Cerebellar cortex (tissue), 1 donor: ENCODE results near the gene POLE3.
"Not testable (repeated sequence)": the region's sequence is repeated elsewhere in the genome, so short reads cannot be mapped to it uniquely, and the experiment has no call there.

ENCODE experiments used
- DNase-seq: peaks from one replicate; pipeline ENCODE4 v3.0.0-alpha.2; 2015; ENCODE audit warnings: low spot score

POLE3 gene, protein sequence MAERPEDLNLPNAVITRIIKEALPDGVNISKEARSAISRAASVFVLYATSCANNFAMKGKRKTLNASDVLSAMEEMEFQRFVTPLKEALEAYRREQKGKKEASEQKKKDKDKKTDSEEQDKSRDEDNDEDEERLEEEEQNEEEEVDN

DNA sequence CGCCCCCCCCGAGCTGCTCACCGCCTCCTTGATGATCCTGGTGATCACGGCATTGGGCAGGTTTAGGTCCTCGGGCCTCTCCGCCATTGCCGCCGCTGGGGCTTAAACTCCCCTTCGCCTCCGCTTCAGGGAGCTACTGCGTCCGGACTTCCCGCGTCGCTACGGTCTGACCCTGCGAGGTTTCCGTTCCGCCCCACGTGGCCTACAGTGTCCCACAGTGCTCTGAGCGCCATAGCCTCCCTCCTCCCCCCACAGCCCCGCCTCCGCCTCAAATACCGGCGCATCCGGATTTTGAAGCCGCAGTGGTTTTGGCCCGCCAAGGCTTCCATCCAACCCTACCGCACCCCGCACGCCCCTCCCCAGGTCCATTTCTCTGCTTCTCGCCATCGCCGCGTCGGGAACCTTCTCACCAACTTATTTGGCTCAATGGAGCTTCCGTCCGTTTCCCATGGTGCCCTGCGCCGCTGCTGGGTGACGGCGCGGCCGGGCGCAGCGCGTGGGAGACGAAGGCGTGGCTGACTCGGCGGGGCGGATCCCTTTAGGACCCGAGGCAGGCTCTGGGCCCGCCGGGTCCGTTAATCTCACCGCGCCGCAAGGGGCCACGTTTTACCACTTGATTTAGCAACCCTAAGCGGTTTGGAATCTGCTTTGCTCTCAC is at the start of gene POLE3, which contains the start of gene C9orf43:
Gene POLE3 (minus strand): TSS at position 469 of the 658 bp plus-strand sequence. CDS start 382 bp downstream, at position 87.
Gene C9orf43 (plus strand): TSS at position 541 of the 658 bp plus-strand sequence. CDS start 2,747 bp downstream, outside the sequence.
- peak; percentile 93 for DNase-seq

GRCh38 chr9:113456235-113456634 is 45.8 kb upstream of the POLE3 start:
- no peak for DNase-seq

GRCh38 chr9:113454914-113455761 is 44.7 kb upstream of the POLE3 start:
- no peak for DNase-seq

GRCh38 chr9:113452113-113452605 is 41.7 kb upstream of the POLE3 start:
- DNase-seq, result no peak

GRCh38 chr9:113449376-113449775 is 38.9 kb upstream of the POLE3 start:
- DNase-seq, result no peak

DNA sequence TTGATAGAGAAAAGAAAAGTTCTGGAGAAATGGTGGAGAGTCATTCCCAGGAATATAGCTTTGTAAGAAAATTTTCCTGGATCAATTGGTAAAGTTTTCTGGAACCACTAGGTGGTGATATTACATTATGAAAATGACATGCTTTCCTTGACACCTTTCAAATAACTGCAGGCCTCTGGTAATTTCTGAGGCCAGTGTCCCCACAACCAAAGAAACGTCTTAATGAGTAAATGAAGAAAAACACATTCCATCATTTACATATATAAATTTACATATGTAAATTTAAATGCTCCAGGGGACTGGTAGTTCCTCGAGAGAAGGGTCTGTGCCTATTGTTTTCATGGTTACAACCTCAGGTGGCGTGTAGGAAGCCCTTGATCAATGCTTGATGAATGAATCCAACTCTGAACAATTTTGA is 35.9 kb upstream of the POLE3 start:
- peak; percentile 80 for DNase-seq

DNA sequence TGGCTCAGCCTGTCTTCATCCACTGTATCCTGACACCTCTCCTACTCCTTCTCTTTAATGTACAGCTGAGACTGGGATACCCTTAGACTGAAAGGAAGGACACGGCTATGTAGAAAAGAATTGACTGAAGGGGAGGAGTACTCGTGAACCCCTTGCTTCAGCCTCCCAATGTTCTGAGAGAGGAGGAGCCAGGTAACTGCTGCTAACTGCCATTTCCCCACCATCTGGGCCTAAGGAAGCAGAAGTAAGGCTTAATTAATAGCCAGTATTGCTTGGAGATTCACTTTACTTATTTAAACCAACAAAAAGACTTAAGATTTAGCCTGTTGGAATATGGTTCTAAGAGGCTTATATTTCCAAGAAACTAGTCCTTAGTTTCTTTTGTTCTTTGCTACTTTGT is 34.3 kb upstream of the POLE3 start:
- no peak for DNase-seq

DNA sequence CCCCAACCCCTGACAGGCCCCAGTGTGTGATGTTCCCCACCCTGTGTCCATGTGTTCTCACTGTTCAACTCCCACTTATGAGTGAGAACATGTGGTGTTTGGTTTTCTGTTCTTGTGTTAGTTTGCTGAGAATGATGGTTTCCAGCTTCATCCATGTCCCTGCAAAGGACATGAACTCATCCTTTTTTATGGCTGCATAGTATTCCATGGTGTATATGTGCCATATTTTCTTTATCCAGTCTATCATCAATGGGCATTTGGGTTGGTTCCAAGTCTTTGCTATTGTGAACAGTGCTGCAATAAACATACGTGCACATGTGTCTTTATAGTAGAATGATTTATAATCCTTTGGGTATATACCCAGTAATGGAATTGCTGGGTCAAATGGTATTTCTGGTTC is 27.2 kb upstream of the POLE3 start:
- DNase-seq, result not testable (repeated sequence)

- DNase-seq, result no peak
Measured at GRCh38 chr9:113436728-113437515, 26.4 kb upstream of the POLE3 start.

- no peak for DNase-seq
Measured at GRCh38 chr9:113431191-113431590, 20.7 kb upstream of the POLE3 start.

- DNase-seq, result no peak
Measured at GRCh38 chr9:113428062-113428615, 17.7 kb upstream of the POLE3 start.

GRCh38 chr9:113427629-113428028 is 17.2 kb upstream of the POLE3 start:
- DNase-seq, result no peak

GRCh38 chr9:113426701-113427100 is 16.2 kb upstream of the POLE3 start:
- no peak for DNase-seq

DNA sequence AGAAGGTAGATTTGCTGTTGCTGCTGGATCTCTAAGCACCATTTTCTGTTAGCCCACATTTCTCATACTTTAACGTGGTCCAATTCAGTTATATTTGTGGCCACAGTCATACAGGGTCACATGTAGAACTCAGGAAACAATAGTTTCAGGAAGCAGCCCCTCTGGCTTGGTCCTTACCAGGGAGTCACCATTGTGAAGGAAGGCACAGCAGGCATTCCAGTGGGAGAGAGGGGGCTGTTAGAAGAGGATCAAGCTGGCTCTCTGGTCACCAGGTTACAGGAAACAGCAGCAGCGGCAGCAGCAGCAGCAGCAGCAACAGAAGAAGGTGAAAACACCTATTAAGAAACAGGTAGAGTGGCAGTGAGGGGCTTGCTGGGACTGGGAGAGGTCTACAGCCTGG is 14.6 kb upstream of the POLE3 start:
- no peak for DNase-seq

DNA sequence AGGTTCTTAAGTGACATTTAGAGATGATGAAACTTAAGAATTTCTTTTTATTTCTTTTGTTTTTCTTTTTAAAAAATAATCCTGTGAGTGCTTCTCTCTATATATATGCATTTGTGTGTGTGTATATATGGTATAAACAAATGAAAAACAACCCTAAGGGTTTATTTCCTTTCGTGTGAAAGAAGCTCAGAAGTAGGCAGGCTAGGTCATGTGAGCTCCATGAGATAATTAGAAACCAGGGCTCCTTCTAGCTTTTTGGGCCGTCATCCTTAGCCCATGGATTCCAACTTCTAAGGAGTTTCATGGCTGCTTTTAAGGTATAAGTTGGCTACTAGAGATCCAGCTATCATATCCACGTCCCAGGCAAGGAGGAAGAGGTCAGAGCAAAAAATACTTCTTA is 11.3 kb upstream of the POLE3 start:
- DNase-seq, result no peak

DNA sequence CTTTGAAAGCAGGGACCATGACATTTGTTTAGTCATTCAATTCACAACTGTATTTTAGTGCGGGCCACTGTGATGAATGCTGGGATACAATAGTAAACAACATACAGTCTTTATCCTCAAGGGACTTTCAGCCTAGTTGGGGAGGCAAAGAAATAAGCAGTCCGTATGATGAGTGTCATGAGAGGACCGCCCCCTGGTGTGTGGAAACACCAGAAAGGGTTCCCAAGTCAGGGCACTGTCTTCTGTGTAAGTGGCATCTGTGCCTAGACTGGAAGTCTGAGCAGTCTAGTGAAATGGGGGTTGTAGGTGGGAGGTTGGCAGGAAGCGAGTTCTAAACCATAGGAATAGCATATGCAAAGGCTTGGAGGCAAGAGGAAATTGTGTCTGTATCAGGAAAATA is 6.9 kb upstream of the POLE3 start:
- DNase-seq, result no peak

DNA sequence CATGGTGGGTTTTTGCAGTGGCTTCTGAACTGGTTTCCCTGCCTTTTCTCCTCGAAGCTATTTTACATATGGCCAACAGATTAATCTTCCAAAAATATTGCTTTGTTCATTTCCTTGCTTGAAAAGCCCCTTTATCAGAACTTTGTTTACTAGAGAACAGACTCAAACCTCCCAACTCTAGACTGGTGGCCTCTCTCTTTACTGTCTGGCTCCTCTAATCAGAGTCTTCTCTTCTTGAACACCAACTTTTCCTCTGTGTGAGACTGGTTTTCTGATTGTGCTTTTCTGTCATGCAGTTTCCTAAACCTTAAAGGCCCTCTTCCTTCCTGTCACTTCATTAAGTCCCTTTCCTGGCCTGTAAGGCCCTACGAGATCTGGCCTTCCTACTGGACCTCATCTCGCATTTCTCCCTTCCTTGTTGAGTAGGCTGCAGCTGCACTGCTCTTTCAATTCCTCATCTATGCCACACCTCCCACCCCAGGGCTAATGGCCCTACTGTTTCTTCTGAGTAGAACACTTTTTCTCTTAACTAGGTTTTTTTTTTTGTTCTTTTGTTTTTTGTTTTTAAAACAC is 5.8 kb upstream of the POLE3 start:
- no peak for DNase-seq

DNA sequence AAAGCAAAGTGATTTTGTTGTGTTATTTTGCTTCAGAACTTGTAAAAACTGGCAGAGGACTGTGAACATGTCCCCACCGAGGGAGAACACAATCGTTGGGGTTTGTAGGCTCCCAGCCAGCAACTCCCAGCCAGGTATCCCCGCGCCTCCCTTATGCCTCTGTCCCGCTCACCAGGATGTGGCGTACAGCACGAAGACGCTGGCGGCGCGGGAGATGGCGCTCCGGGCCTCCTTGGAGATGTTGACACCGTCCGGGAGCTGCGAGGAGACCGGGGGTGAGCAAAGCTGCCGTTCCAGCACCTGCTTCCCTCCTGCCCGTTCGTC is 630 bp downstream of the POLE3 start:
- DNase-seq, result no peak

GRCh38 chr9:113409481-113409880 is 994 bp downstream of the POLE3 start:
- no peak for DNase-seq

DNA sequence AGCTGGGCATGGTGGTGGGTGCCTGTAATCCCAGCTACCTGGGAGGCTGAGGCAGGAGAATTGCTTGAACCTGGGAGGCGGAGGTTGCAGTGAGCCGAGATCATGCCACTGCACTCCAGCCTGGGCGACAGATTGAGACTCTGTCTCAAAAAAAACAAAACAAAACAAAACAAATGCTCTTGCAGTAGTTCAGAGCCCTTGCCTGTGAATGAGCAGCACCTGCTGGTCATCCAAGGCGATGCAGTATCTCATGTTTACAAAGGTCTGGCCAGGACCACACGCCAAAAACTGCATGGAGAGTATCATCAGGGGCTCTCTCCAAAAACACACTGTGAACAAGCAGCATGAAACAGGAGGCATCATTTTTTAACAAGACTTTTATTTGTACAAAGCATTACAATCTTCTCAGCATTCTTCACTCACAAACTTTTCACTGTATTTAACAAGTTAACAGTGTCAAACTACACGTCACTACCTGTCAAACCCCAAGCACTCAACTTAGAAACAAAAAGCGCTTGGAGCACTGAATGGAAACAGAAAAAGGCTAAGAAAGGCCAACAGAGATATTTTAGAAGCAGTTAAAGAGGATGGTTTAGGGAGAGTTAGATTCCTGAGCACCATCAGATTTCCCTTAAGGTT is 3.5 kb downstream of the POLE3 start:
- peak; percentile 80 for DNase-seq

- DNase-seq, result not testable (repeated sequence)
Measured at GRCh38 chr9:113406353-113406752, 4.1 kb downstream of the POLE3 start.
